ENCODE results near the gene LRRC74A.

LRRC74A gene

DNA sequence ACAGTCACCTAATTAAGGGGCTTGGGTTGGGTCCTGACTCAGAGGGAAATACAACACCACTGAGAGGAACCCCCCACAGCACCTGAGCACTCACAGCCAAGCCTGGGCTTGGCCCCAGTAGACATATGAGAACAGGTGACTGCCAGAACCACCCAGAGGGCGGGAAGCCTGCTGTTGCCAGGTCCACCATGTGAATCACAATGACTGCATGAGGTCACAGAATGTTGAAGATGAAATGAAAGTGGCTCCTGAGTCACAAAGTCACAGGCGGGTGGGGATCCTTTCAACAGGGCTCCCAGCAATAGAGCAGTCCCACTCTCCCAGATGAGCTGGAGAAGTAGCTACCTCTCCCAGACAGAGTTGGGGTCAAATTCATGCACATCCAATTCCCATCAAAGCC is at the start of gene LRRC74A:
Gene LRRC74A (plus strand): TSS at position 287 of the 400 bp plus-strand sequence. CDS start 290 bp downstream, outside the sequence.
- no peak for DNase-seq

GRCh38 chr14:76776428-76777251 is 49.6 kb upstream of the LRRC74A start:
- no peak for DNase-seq

DNA sequence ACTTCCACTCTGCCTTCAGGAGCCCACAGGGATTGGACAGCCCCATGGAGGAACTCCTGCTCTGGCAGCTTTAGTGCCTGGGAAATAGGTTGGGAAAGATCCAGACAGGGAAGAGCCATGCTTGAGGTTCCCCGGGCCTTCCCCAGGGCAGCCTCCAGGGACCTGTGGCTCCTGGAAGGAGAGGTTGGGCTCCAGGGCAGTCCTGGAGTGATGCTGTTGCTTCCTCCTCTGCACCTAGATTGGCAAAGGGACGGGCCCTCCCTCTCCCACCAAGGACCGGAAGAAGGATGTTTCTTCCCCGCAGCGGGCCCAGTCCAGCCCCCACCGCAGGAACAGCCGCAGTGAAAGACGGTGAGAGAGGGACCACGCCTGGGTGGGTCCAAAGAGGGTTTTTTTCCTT is 48.5 kb upstream of the LRRC74A start:
- no peak for DNase-seq

GRCh38 chr14:76778546-76779215 is 47.5 kb upstream of the LRRC74A start:
- no peak for DNase-seq

DNA sequence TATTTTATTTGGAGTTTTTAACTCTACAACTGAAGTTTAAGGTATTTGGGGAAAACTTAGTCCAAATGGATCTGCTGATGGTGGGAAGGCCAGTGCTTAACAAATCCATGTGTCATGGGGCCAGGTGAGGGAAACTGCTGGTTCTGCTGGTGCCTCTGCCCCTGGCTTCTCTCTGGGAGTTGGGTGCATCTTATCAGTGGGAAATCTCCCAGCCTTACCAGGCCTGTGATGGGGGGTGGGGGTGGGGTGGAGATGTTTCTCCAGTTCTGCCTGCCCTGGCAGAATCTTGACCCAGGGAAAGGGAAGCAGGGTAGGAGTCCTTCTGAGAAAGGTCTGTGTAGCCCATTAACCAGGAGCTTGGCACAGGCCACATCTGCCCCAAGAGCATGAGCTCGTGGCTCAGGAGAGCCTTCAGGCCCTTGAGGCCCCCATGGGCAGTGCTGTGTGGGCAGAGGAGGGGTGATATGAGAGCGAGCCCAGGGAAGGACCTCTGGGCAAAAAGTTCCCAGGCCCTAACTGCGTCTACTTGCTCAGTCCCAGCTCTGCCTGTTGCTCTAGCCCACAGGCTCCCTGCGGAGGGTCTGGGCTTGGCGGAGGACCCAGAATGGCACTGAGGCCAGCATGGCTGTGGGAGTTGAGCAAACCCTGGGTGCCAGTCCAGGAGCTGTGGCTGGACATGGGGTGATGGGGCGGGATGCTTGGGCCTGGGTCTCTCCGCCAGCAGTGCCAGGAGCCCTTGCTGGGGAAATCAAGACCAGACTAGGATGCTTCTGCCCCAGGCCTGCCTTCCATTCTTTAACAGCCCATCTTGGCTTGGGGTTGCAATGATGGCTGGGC is 46.8 kb upstream of the LRRC74A start:
- no peak for DNase-seq

DNA sequence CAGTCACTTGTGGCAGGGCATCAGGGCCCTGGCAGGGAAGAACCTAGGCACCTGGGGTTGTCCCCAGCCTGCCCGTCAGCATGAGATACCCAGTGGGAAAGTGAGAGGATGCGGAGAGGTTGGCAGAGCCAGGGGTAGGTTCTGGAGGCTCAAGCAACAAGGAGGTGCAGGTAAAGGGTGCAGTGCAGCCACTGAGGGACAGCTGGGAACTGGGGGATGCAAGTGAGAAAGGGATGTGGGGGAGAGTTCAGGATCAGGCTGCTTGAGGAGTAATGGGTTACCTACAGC is 46.2 kb upstream of the LRRC74A start:
- DNase-seq, result no peak

- DNase-seq, result no peak
These were observed 45.8 kb upstream of the LRRC74A start for GRCh38 chr14:76780360-76780759.

- no peak for DNase-seq
These were observed 45.1 kb upstream of the LRRC74A start for GRCh38 chr14:76780875-76781647.

DNA sequence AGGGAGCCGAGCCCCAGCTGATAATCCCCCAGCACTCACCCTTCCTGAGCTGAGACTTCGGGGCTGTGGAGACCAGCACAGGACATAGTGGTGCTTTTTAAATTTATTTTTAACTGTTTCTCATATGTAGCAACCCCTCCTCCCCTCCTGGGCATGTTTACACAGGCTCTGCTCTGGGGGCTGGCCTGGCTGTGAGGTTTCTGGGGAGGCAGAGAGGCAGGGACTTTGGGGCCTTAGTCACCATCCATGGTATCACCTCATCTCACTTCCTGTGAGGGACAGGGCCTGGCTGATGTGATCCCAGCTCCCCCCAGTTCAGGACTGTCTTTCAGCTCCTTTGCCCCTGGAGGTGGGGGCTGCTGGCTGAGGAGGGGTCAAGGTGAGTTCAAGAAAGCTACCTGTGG is 44.6 kb upstream of the LRRC74A start:
- no peak for DNase-seq

DNA sequence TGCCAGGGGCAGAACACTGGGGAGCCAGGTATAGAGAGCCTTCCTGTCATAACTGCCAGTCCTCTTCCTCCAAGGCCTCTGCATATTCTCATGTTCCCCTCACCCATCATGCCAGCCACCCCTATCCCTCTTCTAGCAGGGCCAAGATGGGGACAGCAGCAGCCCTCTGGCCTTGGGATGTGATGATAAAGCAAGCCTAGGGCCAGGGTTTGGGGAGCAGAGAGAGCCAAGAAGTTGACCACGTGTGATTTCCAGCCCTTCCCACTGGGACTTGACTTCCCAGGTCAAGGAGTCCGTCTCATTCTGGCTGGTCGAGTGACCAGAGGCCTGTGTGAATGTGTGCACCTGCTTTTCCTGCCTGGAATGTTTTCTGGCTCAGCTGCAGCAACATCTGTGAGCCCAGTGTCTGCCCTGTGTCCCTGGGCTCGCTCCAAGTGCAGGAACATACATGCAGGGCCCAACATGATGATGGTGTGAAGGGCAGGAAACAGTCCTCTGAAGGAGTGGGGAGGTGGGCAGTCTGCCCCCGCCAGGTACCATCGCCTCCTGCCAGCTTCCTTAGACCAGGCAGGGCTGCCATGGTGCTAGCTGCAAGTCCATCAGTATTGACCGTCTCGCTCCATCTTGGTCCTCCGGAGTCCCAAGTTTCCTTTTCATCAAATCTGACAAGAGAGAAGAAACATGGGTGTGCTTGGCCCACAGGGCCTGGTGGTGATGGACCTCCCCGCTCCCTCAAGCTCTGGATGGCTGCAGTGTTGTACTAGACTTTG is 43.9 kb upstream of the LRRC74A start:
- DNase-seq, result no peak

GRCh38 chr14:76782885-76783566 is 43.2 kb upstream of the LRRC74A start:
- no peak for DNase-seq

GRCh38 chr14:76784266-76784874 is 41.8 kb upstream of the LRRC74A start:
- DNase-seq, result no peak

GRCh38 chr14:76784881-76785280 is 41.3 kb upstream of the LRRC74A start:
- peak; percentile 46 to 62 for DNase-seq

DNA sequence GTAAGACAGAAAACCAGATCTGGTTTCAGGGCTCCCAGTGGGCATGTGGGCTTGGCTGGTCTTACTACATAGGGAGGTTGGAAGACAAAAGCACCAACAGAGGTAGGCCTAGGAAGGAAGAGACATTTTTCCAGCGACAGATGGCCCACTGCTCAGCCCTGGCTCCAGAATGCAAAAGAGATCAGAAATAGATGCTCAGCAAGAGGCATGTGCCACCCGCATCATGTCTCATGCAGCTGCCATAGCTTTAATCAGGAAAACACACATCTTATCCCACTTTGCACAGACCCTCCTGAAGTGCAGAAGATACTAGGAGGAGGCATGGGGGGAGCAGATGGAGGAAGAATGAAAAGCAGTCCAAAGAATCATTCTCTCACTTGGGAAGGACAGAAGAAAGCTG is 39.6 kb upstream of the LRRC74A start:
- DNase-seq, result no peak

DNA sequence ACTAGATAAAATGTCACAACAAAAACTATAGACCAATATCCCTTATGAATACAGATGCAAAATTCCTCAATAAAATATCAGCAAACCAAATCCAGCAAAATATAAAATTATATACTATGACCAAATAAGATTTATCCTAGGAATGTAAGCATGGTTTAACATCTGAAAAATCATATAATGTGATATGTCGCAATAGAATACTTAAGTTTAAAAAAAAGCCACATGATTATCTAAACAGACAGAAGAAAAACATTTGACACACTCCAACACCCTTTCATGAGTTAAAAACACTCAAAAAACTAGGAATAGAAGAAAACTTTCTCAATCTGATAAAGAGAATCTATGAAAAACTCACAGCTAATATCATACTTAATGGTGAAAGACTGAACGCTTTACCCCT is 33.8 kb upstream of the LRRC74A start:
- no peak for DNase-seq

- no peak for DNase-seq
These were observed 32.9 kb upstream of the LRRC74A start for GRCh38 chr14:76793324-76793723.

DNA sequence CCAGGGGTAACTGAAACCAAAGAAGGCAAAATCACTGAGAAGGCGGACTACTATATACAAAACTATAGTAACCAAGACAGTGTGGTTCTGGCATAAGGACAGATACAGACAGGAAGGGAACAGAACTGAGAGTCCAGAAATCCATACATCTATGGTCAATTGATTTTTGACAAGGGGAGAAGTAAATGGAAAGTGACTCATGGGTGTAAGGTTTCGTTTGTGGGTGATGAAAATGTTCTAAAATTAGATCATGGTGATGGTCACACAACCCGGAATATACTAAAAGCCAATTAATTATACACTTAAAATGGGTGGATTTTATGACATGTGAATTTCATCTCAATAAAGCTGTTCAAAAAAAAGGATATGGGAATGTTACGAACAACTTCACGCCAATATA is 32.3 kb upstream of the LRRC74A start:
- no peak for DNase-seq

DNA sequence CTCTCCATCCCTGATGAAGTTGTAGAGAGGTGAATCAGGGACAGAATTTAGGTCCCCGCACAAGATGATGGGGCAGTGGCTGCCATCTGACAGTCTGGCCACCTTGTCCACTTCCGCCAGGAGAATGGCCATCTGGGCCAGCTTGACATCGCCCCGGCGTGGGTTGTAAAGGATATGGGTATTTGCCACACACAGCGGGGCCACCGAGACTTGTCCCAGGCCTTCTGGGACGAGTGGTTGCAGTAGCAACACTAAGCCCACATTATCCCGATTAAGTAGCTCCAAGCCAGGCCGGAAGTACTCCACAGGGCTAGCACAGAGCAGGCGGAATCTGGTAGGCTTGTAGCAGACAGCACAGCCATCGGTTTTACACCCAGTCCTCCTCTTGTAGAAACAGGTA is 19.8 kb upstream of the LRRC74A start:
- no peak for DNase-seq

GRCh38 chr14:76808011-76808410 is 18.2 kb upstream of the LRRC74A start:
- DNase-seq, result no peak

DNA sequence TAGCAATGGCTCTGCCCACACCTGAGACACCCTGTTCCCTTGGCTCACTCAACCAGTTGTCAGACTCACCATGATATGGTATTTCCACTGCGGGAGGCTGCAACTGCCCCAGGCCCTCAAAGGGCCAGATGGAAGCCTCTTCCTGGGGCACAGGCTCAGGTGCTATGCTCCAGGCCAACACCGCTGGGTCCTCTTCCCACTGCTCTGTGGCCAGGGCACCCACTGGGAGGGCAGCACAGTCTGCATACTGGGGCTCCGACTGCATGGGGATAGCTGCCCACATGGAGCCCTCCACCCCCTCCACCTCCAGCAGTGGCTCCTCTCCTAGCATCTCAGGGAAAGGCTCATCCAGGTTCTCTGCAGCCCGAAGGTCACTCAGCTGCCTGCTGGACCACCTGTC is 17.2 kb upstream of the LRRC74A start:
- DNase-seq, result no peak

GRCh38 chr14:76810525-76810924 is 15.7 kb upstream of the LRRC74A start:
- DNase-seq, result no peak
